HG03571 (cell line): ENCODE measurements around the gene SORBS1.
"Not testable (repeated sequence)": the region's sequence is repeated elsewhere in the genome, so short reads cannot be mapped to it uniquely, and the experiment has no call there.

Experiments used
- ATAC-seq: cut with Tn5 transposase; IDR thresholded peaks from one replicate; pipeline ENCODE4 v1.9.1; 2021; ENCODE audit not compliant: unreplicated experiment

The SORBS1 gene

GRCh38 chr10:95496246-95496911 lies 64.8 kb downstream of the SORBS1 start:
- no peak for ATAC-seq

- ATAC-seq: no peak
Measured at GRCh38 chr10:95493862-95494261, 67.3 kb downstream of the SORBS1 start.

GRCh38 chr10:95487994-95488393 lies 73.2 kb downstream of the SORBS1 start:
- no peak for ATAC-seq

- ATAC-seq: no peak
Measured at GRCh38 chr10:95485056-95485844, 75.9 kb downstream of the SORBS1 start.

- ATAC-seq: no peak
Measured at GRCh38 chr10:95482501-95483233, 78.5 kb downstream of the SORBS1 start.

GRCh38 chr10:95480901-95481491 lies 80.2 kb downstream of the SORBS1 start:
- ATAC-seq: no peak

GRCh38 chr10:95480102-95480900 lies 80.9 kb downstream of the SORBS1 start:
- no peak for ATAC-seq

- no peak for ATAC-seq
Measured at GRCh38 chr10:95478935-95479334, 82.2 kb downstream of the SORBS1 start.

- ATAC-seq: no peak
Measured at GRCh38 chr10:95478185-95478584, 83.0 kb downstream of the SORBS1 start.

GRCh38 chr10:95477175-95477520 lies 84.0 kb downstream of the SORBS1 start:
- ATAC-seq: no peak

- ATAC-seq: no peak
Measured at GRCh38 chr10:95476469-95477174, 84.5 kb downstream of the SORBS1 start.

GRCh38 chr10:95475827-95476468 lies 85.2 kb downstream of the SORBS1 start:
- ATAC-seq: no peak

GRCh38 chr10:95475003-95475383 lies 86.2 kb downstream of the SORBS1 start:
- no peak for ATAC-seq

GRCh38 chr10:95474228-95475002 lies 86.8 kb downstream of the SORBS1 start:
- ATAC-seq: no peak

- no peak for ATAC-seq
Measured at GRCh38 chr10:95472304-95473088, 88.7 kb downstream of the SORBS1 start.

GRCh38 chr10:95469676-95470075 lies 91.5 kb downstream of the SORBS1 start:
- no peak for ATAC-seq

GRCh38 chr10:95469251-95469650 lies 91.9 kb downstream of the SORBS1 start:
- no peak for ATAC-seq

GRCh38 chr10:95467642-95468041 lies 93.5 kb downstream of the SORBS1 start:
- ATAC-seq: not testable (repeated sequence)
